GM13977 (cell line): ENCODE results near the gene PIP5K1C.
"Not testable (repeated sequence)": the region's sequence is repeated elsewhere in the genome, so short reads cannot be mapped to it uniquely, and the experiment has no call there.

ENCODE experiments used
- DNase-seq: peaks from one replicate; pipeline ENCODE4 v3.0.0; 2012; ENCODE audit warnings: low spot score
- in situ Hi-C: fragments of 300-500 bp; cut with MboI; formaldehyde crosslinking; loops from one replicate; pipeline ENCODE4 v1.12.0; 2022; ENCODE audit warnings: low sequenced_read_pairs, low pct_unique_long_range_greater_than_20kb, mixed read lengths, inconsistent platforms; ENCODE audit not compliant: unreplicated experiment
- TF ChIP-seq, protein P1 (sequence below): IDR thresholded peaks from 2 replicates; pipeline ENCODE4 v1.5.1; 2012; ENCODE audit warnings: mild to moderate bottlenecking, control low read depth; ENCODE audit not compliant: insufficient read depth; ENCODE audit errors: extremely low read depth, missing control alignments

PIP5K1C gene

DNA sequence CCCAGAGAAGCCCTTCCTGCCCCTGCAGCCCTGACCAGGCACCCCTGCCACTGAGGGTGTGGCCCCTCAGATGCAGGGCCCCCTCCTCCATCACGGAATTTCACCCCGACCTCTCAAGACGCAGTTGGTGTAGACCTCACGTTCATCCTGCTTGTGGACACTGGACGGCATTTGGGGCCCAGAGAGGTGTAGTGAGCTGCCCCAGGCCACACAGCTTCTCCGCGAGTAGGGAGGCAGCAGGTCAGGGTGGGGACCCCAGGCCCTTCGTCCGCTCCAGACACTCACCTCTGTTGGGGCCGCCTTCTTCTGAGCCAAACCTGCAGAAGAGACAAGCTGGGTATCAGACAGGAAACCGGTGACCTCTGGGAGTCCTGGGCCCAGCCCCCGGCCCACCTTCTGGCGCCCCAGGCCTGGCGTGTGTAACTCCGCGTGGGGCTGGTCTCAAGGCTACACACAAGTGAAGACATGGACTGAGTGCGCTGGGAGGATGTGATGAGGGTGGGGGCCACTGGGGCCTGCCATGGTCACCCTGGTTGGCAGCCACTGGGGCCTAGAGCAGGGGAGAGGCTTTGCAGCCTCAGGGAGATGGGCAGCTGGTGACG lies 33.1 kb downstream of the PIP5K1C start:
- DNase-seq, result no peak
- in situ Hi-C loops, result no loop called here
- TF ChIP-seq, protein P1, sequence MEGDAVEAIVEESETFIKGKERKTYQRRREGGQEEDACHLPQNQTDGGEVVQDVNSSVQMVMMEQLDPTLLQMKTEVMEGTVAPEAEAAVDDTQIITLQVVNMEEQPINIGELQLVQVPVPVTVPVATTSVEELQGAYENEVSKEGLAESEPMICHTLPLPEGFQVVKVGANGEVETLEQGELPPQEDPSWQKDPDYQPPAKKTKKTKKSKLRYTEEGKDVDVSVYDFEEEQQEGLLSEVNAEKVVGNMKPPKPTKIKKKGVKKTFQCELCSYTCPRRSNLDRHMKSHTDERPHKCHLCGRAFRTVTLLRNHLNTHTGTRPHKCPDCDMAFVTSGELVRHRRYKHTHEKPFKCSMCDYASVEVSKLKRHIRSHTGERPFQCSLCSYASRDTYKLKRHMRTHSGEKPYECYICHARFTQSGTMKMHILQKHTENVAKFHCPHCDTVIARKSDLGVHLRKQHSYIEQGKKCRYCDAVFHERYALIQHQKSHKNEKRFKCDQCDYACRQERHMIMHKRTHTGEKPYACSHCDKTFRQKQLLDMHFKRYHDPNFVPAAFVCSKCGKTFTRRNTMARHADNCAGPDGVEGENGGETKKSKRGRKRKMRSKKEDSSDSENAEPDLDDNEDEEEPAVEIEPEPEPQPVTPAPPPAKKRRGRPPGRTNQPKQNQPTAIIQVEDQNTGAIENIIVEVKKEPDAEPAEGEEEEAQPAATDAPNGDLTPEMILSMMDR, result no peak

DNA sequence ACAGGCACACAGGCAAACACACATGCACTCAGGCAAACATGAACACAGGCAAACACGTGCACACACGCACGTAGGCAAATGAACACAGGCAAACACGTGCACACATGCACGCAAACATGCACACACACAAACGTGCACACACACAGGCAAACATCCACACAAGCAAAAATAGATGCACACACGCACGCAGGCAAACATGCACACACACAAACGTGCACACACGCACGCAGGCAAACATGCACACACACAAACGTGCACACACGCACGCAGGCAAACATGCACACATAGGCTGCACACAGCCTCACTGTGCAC lies 33.8 kb downstream of the PIP5K1C start:
- DNase-seq, in situ Hi-C loops: not testable (repeated sequence)

DNA sequence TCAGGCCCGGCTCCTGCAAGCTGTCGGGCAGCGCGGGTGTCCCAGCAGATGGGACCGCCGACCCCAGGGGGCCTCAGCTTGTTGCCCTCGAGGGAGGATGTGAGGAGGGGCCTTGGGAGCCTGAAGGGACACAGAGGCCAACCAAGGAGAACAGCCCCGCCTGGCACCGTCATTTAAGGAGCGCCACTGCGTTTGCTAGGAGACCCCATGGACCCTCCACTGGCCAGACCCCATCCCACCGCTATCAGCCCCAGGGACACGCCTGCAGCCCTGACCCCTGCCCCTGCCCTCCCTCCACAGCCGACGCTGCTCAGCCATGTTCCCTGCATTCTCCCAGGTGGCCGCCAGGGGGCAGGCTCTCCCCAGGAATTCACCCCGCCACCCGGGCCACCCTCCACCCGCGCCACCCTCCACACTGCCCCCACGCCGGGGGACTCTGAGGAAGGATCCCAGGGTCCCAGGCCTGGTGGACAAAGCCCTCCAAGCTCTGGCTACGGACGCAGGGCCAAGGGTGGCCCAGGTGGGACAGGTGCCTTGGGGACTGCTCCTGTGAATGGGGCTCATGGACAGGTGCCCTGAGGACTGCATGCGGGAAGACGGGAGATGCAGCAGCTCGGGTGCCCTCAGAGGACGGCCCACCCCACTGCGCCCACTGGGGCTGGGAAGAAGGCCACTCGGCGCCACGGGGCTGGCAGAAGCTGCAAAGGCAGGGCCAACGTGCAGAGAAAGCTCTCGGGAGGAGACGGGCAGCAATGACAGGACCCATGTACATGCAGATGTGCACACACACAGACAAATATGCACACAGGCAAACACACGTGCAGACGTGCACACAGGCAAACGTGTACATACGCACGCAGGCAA lies 34.4 kb downstream of the PIP5K1C start:
- TF ChIP-seq, protein P1, result peak; percentile 89
- peak; percentile 91 for DNase-seq
- in situ Hi-C loops, result no loop called here

DNA sequence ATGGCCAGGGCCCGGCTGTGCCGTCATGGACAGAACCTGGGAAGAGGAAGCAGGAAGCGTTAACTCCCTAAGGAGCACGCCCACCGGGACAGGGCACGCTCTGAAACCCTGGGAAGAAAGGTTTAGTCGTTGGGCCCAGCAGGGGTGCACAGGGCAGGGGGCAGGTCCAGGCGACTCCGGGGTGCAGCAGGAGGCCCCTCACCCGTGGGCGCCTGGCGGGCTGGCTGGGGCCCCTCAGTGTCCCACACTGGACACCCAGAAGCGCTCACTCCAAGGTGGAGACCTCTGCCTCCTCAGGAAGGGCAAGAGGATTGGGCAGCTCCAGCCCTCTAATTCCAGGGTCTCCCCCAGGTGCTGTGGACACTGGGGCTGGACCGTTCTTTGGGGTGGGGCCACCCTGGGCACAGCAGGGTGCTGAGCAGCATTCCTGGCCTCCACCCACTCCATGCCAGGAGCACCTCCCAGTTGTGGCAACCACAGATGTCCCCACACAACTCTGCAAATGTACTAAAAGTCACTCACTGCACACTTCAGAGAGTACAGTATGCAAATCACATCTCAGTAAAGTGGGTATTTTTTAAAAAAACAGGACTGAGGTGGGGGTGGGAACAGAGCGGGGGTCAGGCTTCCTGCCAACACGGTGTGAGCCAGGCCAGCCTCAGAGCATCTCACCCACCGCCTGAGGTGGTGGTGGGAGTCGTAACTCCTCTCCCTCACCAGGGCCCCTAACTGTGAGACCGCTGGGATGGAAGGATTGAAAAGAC lies 35.2 kb downstream of the PIP5K1C start:
- in situ Hi-C loops, result loop anchor here (5.0 kb wide), 1 partner anchor 37 kb away; the partner anchor contains the start of gene PIP5K1C
- TF ChIP-seq, protein P1, result no peak
- DNase-seq, result no peak

DNA sequence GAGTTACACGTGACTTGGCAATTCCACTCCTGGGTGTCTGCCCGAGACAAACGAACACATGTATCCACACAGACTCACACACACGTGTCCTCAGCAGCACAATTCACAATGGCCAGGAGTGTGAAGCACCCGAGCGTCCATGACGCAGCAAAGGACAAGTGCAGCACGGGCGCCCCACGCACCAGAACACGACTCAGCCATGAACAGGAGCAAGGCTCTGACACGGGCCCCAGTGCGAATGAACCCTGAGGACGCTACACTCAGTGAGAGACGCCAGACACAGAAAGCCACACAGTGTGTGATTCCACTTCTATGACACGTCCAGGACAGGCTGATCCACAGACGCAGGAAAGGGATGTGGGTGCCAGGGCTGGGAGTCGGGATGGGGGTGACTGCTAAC lies 36.4 kb downstream of the PIP5K1C start:
- DNase-seq, result no peak
- in situ Hi-C loops, result loop anchor here (5.0 kb wide), 1 partner anchor 38 kb away; the partner anchor contains the start of gene PIP5K1C
- TF ChIP-seq, protein P1, result no peak

DNA sequence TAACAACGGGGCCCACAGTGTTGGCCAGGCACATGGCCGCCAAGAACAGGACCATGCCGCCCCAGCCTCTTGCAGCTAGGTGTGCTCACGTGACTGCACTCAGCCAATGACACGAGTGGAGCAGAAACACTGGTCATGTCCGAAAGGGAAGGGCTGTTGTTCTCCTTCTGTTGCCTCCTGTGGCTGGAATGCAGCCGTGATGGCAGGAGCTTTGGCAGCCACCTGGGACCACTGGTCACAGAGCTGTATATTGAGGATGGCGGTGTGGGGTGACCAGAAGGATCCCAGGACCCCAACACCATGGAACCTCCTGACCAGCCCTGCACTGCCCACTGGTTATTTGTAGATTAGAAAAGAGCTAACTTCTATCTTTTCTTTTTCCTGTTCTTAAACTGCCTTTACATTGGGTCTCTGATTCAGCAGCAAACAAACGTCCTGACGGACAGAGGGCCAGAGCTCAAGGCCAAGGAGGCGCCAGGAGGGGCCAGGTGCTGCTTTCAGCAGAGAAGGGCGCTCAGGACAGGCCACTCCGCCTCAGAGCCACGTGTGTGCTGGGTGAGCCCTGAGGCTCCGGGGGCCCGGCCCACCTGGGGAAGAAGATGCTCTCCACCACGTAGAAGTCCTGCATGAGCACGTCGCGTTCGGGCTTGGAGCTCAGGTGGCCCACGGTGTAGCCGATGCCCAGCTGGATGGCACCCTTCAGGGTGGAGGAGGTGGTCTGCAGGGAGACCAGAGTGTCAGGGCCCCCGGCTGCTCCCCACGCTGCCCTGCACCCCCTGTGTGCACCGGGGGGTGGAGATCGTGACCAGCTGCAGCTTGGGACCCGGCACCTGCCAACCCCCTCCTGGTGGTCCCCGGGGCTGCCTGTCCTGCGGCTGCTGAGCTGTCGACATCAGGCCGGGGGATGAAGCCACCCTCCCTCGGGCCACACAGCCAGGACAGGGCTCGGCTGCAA lies 38.7 kb downstream of the PIP5K1C start:
- no peak for DNase-seq
- TF ChIP-seq, protein P1, result no peak
- in situ Hi-C loops, result loop anchor here (5.0 kb wide), 1 partner anchor 41 kb away; the partner anchor contains the start of gene PIP5K1C
